Measurements from ENCODE around the gene STX11.
A peak's percentile ranks its signal among the peaks of the same experiment; 100 is the strongest.

The STX11 gene

GRCh38 chr6:144143106-144143505 is 7.2 kb upstream of the STX11 start:
- DNase-seq (ENCODE audit: low read depth): no peak

- no peak for DNase-seq (ENCODE audit: low read depth)
Observed at GRCh38 chr6:144143878-144144277, 6.4 kb upstream of the STX11 start.

GRCh38 chr6:144144996-144145395 is 5.3 kb upstream of the STX11 start:
- no peak for DNase-seq (ENCODE audit: low read depth)

GRCh38 chr6:144145541-144145940 is 4.8 kb upstream of the STX11 start:
- DNase-seq (ENCODE audit: low read depth): no peak

- no peak for DNase-seq (ENCODE audit: low read depth)
Observed at GRCh38 chr6:144148886-144149285, 1.4 kb upstream of the STX11 start.

GRCh38 chr6:144149558-144149893 is 791 bp upstream of the STX11 start:
- no peak for DNase-seq (ENCODE audit: low read depth)

GRCh38 chr6:144150710-144151657 is 667 bp downstream of the STX11 start:
- peak; percentile 20 for DNase-seq (ENCODE audit: low read depth)

GRCh38 chr6:144152334-144152900 is 2.1 kb downstream of the STX11 start:
- DNase-seq (ENCODE audit: low read depth): no peak

GRCh38 chr6:144153260-144153659 is 2.9 kb downstream of the STX11 start:
- DNase-seq (ENCODE audit: low read depth): no peak

GRCh38 chr6:144153971-144154370 is 3.7 kb downstream of the STX11 start:
- no peak for DNase-seq (ENCODE audit: low read depth)

GRCh38 chr6:144155529-144155928 is 5.2 kb downstream of the STX11 start:
- DNase-seq (ENCODE audit: low read depth): no peak

GRCh38 chr6:144156338-144156737 is 6.0 kb downstream of the STX11 start:
- DNase-seq (ENCODE audit: low read depth): no peak

GRCh38 chr6:144156991-144157390 is 6.7 kb downstream of the STX11 start:
- no peak for DNase-seq (ENCODE audit: low read depth)

GRCh38 chr6:144158133-144158532 is 7.8 kb downstream of the STX11 start:
- no peak for DNase-seq (ENCODE audit: low read depth)

- DNase-seq (ENCODE audit: low read depth): no peak
Observed at GRCh38 chr6:144159223-144159622, 8.9 kb downstream of the STX11 start.

- no peak for DNase-seq (ENCODE audit: low read depth)
Observed at GRCh38 chr6:144159742-144160141, 9.4 kb downstream of the STX11 start.

GRCh38 chr6:144160431-144161005 is 10.2 kb downstream of the STX11 start:
- no peak for DNase-seq (ENCODE audit: low read depth)

GRCh38 chr6:144161975-144162374 is 11.7 kb downstream of the STX11 start:
- no peak for DNase-seq (ENCODE audit: low read depth)

- no peak for DNase-seq (ENCODE audit: low read depth)
Observed at GRCh38 chr6:144162977-144163376, 12.7 kb downstream of the STX11 start.

- no peak for DNase-seq (ENCODE audit: low read depth)
Observed at GRCh38 chr6:144165784-144166183, 15.5 kb downstream of the STX11 start.

- no peak for DNase-seq (ENCODE audit: low read depth)
Observed at GRCh38 chr6:144170044-144170443, 19.7 kb downstream of the STX11 start.

GRCh38 chr6:144171406-144171805 is 21.1 kb downstream of the STX11 start:
- DNase-seq (ENCODE audit: low read depth): no peak

GRCh38 chr6:144174006-144174405 is 23.7 kb downstream of the STX11 start:
- no peak for DNase-seq (ENCODE audit: low read depth)

Measured in stimulated activated CD8-positive, alpha-beta memory T cell treated with anti-CD3 and anti-CD28 coated beads, Interleukin-15, amount 100 ng/mL, for 1 hour (primary cell).